Measurements from ENCODE around the gene CLEC16A.

The CLEC16A gene

GRCh38 chr16:10961231-10961630 is 16.9 kb downstream of the CLEC16A start:
- Histone ChIP-seq H3K4me1 (peaks cover 0 to 23% (median 12%) of the 10 kb centered on the region in 4 donors), H3K4me3 (no peak overlapping the region), H3K27me3 (no peaks in the 10 kb centered on the region), H3K9me3 (no peaks in the 10 kb centered on the region), H3K27ac (peak overlapping the region; percentile 39 to 60), H3K36me3 (peaks cover 14 to 28% (median 18%) of the 10 kb centered on the region in 3 donors)
- TF ChIP-seq CTCF (IDR thresholded peaks at IDR 0.05), result no peak
- intact Hi-C loops (cut with DNase I; ENCODE audit: low total_unique reads), result loop anchor here (10.0 kb wide), 1 partner anchor 434 kb away; no protein-coding TSS in a partner anchor
- DNase-seq, result peak; percentile 72 to 77

- peak; percentile 78 to 89 for DNase-seq
- peak; percentile 93 to 98 for TF ChIP-seq CTCF (IDR thresholded peaks at IDR 0.05)
- no peaks in the 10 kb centered on the region for H3K27me3 ChIP-seq
- H3K4me1 ChIP-seq, result peaks cover 0 to 23% (median 12%) of the 10 kb centered on the region in 4 donors
- H3K36me3 ChIP-seq, result peaks cover 11 to 33% (median 14%) of the 10 kb centered on the region in 3 donors
- H3K9me3 ChIP-seq, result no peaks in the 10 kb centered on the region
- peak overlapping the region; percentile 34 to 61 for H3K27ac ChIP-seq
- intact Hi-C loops (cut with DNase I; ENCODE audit: low total_unique reads), result loop anchor here (10.0 kb wide), 1 partner anchor 431 kb away; no protein-coding TSS in a partner anchor
- no peak overlapping the region for H3K4me3 ChIP-seq
These were observed 19.9 kb downstream of the CLEC16A start for GRCh38 chr16:10964039-10964890.

- no peak overlapping the region for H3K27ac ChIP-seq
- peaks cover 0 to 23% (median 12%) of the 10 kb centered on the region in 4 donors for H3K4me1 ChIP-seq
- no peak for TF ChIP-seq CTCF (IDR thresholded peaks at IDR 0.05)
- no peak overlapping the region for H3K4me3 ChIP-seq
- intact Hi-C loops (cut with DNase I; ENCODE audit: low total_unique reads), result loop anchor here (10.0 kb wide), 1 partner anchor 430 kb away; no protein-coding TSS in a partner anchor
- H3K9me3 ChIP-seq, result no peaks in the 10 kb centered on the region
- H3K36me3 ChIP-seq, result peaks cover 11 to 33% (median 14%) of the 10 kb centered on the region in 3 donors
- no peak for DNase-seq
- H3K27me3 ChIP-seq, result no peaks in the 10 kb centered on the region
These were observed 20.5 kb downstream of the CLEC16A start for GRCh38 chr16:10964891-10965326.

GRCh38 chr16:10965440-10966061 is 21.2 kb downstream of the CLEC16A start:
- intact Hi-C loops (cut with DNase I; ENCODE audit: low total_unique reads), result loop anchor here (10.0 kb wide), 1 partner anchor 429 kb away; no protein-coding TSS in a partner anchor
- H3K4me1 ChIP-seq, result peaks cover 0 to 22% (median 11%) of the 10 kb centered on the region in 4 donors

More at GRCh38 chr16:10965440-10966061, 21.2 kb downstream of the CLEC16A start:
- Histone ChIP-seq H3K27ac (no peak overlapping the region), H3K9me3 (no peaks in the 10 kb centered on the region), H3K27me3 (no peaks in the 10 kb centered on the region), H3K4me3 (no peak overlapping the region), H3K36me3 (peaks cover 11 to 33% (median 14%) of the 10 kb centered on the region in 3 donors)
- TF ChIP-seq CTCF (IDR thresholded peaks at IDR 0.05), result no peak
- no peak for DNase-seq

All from tibial artery (tissue), 4 donors.